Smooth muscle cell (in vitro differentiated cells): Measurements from ENCODE around the gene EPHB3. TPM values are rescaled to one million over a fixed set of nuclear protein-coding genes. Genes with fewer than 3 reads are reported as not detected.

Experiments used
- DNase-seq: peaks from one replicate; lab custom pipeline; 2025; ENCODE audit not compliant: unreplicated experiment; lab: John Stamatoyannopoulos, UW
- H2AFZ ChIP-seq: fragments of 200-600 bp; sonication (generic); 2 replicates; pipeline ENCODE4 v1.6.0; 2016; ENCODE audit warnings: antibody characterized with exemption, low read depth, mild to moderate bottlenecking
- H3F3A ChIP-seq: fragments of 200-600 bp; sonication (generic); 2 replicates; pipeline ENCODE4 v1.6.0; 2017; ENCODE audit warnings: antibody characterized with exemption, low read depth
- H3K27ac ChIP-seq: fragments of 200-600 bp; sonication (generic); 2 replicates; pipeline ENCODE4 v1.5.1; 2016; ENCODE audit warnings: low read depth, mild to moderate bottlenecking
- H3K27me3 ChIP-seq: fragments of 200-600 bp; sonication (generic); 2 replicates; pipeline ENCODE4 v1.6.1; 2016; ENCODE audit warnings: low read depth, mild to moderate bottlenecking
- H3K36me3 ChIP-seq: fragments of 200-600 bp; sonication (generic); 2 replicates; pipeline ENCODE4 v1.5.1; 2016; ENCODE audit warnings: low read depth
- H3K4me1 ChIP-seq: fragments of 200-600 bp; sonication (generic); 2 replicates; pipeline ENCODE4 v1.5.1; 2016; ENCODE audit warnings: low read depth
- H3K4me2 ChIP-seq: fragments of 200-600 bp; sonication (generic); 2 replicates; pipeline ENCODE4 v1.6.0; 2016; ENCODE audit warnings: mild to moderate bottlenecking
- H3K4me3 ChIP-seq: fragments of 200-600 bp; sonication (generic); 2 replicates; pipeline ENCODE4 v1.5.1; 2016; ENCODE audit warnings: mild to moderate bottlenecking
- H3K79me2 ChIP-seq: fragments of 200-600 bp; sonication (generic); 2 replicates; pipeline ENCODE4 v1.6.0; 2016; ENCODE audit warnings: low read depth, mild to moderate bottlenecking
- H3K9ac ChIP-seq: fragments of 200-600 bp; sonication (generic); 2 replicates; pipeline ENCODE4 v1.6.0; 2016; ENCODE audit warnings: low read depth
- H3K9me3 ChIP-seq: fragments of 200-600 bp; sonication (generic); replicated peaks from 2 replicates; pipeline ENCODE4 v1.5.1; 2016; ENCODE audit warnings: low read depth
- H4K20me1 ChIP-seq: fragments of 200-600 bp; sonication (generic); 2 replicates; pipeline ENCODE4 v1.6.0; 2016; ENCODE audit warnings: low read depth
- CTCF ChIP-seq: fragments of 200-600 bp; sonication (generic); IDR thresholded peaks from 2 replicates; pipeline ENCODE4 v1.5.1; 2017; ENCODE audit warnings: borderline replicate concordance, mild to moderate bottlenecking, antibody characterized with exemption; ENCODE audit not compliant: insufficient read depth, poor library complexity, severe bottlenecking
- whole genome bisulfite sequencing: methylation state at CpG from one replicate; pipeline ENCODE4 v1.1.7; 2016; ENCODE audit warnings: low lambda C conversion rate; 5-methylcytosine and 5-hydroxymethylcytosine counted together
- polyA plus RNA-seq: library from polyadenylated mRNA; unstranded; fragments of >200 nt; fragmentation: Nextera tagmentation; extraction: Ambion mirVana; gene quantifications from 2 replicates; pipeline ENCODE4 v1.2.1, GENCODE V29; 2016
- total RNA-seq: library from RNA; depleted of rRNA; stranded (reverse); fragments of >200 nt; gene quantifications from 2 replicates; pipeline ENCODE4 v1.2.3, GENCODE V29; 2014

The EPHB3 gene
- total and polyA plus RNA-seq, 2 experiments from 2014 or later, result 11.1 to 23.1 TPM

GRCh38 chr3:184545769-184546168 is 15.8 kb upstream of the EPHB3 start:
- no peak for DNase-seq
- Histone ChIP-seq H3F3A (no peaks in the 10 kb centered on the region), H3K4me1 (no peaks in the 10 kb centered on the region), H3K27me3 (peaks cover 10% of the 10 kb centered on the region), H3K4me2 (no peak overlapping the region), H3K9ac (no peak overlapping the region), H3K27ac (no peak overlapping the region), H3K79me2 (no peaks in the 10 kb centered on the region), H4K20me1 (no peaks in the 10 kb centered on the region), H3K36me3 (no peaks in the 10 kb centered on the region), H3K4me3 (no peak overlapping the region), H3K9me3 (no peaks in the 10 kb centered on the region), H2AFZ (no peak overlapping the region)
- no peak for TF ChIP-seq CTCF
- WGBS, result 93% methylated on average over 3 of the region's 3 CpGs

GRCh38 chr3:184546252-184546651 is 15.3 kb upstream of the EPHB3 start:
- no peaks in the 10 kb centered on the region for H3K9me3 ChIP-seq
- DNase-seq, result no peak
- H2AFZ ChIP-seq, result no peak overlapping the region
- H4K20me1 ChIP-seq, result no peaks in the 10 kb centered on the region
- H3K27me3 ChIP-seq, result peaks cover 10% of the 10 kb centered on the region
- H3K4me2 ChIP-seq, result no peak overlapping the region
- no peak overlapping the region for H3K9ac ChIP-seq
- H3K4me3 ChIP-seq, result no peak overlapping the region
- H3K36me3 ChIP-seq, result no peaks in the 10 kb centered on the region
- no peaks in the 10 kb centered on the region for H3K79me2 ChIP-seq
- H3F3A ChIP-seq, result no peaks in the 10 kb centered on the region
- WGBS, result 81% methylated on average over 7 of the region's 7 CpGs
- no peak overlapping the region for H3K27ac ChIP-seq
- no peaks in the 10 kb centered on the region for H3K4me1 ChIP-seq
- TF ChIP-seq CTCF, result no peak

GRCh38 chr3:184549796-184550577 is 11.6 kb upstream of the EPHB3 start:
- H3F3A ChIP-seq, result no peaks in the 10 kb centered on the region
- H4K20me1 ChIP-seq, result no peaks in the 10 kb centered on the region
- no peaks in the 10 kb centered on the region for H3K36me3 ChIP-seq
- no peak overlapping the region for H3K9ac ChIP-seq
- H3K4me3 ChIP-seq, result no peak overlapping the region
- DNase-seq, result no peak
- no peak overlapping the region for H3K4me2 ChIP-seq
- no peaks in the 10 kb centered on the region for H3K27me3 ChIP-seq
- TF ChIP-seq CTCF, result no peak
- 91% methylated on average over 15 of the region's 15 CpGs for WGBS
- H2AFZ ChIP-seq, result no peak overlapping the region
- H3K27ac ChIP-seq, result no peak overlapping the region
- no peaks in the 10 kb centered on the region for H3K79me2 ChIP-seq
- H3K4me1 ChIP-seq, result no peaks in the 10 kb centered on the region
- H3K9me3 ChIP-seq, result no peaks in the 10 kb centered on the region

GRCh38 chr3:184551103-184551502 is 10.5 kb upstream of the EPHB3 start:
- Histone ChIP-seq H3K27ac (no peak overlapping the region), H3K79me2 (no peaks in the 10 kb centered on the region), H3F3A (no peaks in the 10 kb centered on the region), H3K9ac (no peak overlapping the region), H3K27me3 (no peaks in the 10 kb centered on the region), H3K9me3 (no peaks in the 10 kb centered on the region), H4K20me1 (no peaks in the 10 kb centered on the region), H3K4me3 (no peak overlapping the region), H3K36me3 (no peaks in the 10 kb centered on the region), H3K4me1 (no peaks in the 10 kb centered on the region), H2AFZ (no peak overlapping the region), H3K4me2 (no peak overlapping the region)
- TF ChIP-seq CTCF, result no peak
- no peak for DNase-seq
- WGBS, result 96% methylated on average over 8 of the region's 8 CpGs
